Testis (tissue), 3 donors: ENCODE results near the gene GPR26. TPM values are rescaled to one million over a fixed set of nuclear protein-coding genes. Genes with fewer than 3 reads are reported as not detected.

Source experiments
- DNase-seq: peaks from one replicate; pipeline ENCODE4 v3.0.0-alpha.2; 2019
- H3K27ac ChIP-seq, 2 donors: fragments of 200-600 bp; sonication (generic); one replicate each; pipeline ENCODE4 v1.5.1; 2019
- H3K27me3 ChIP-seq: fragments of 200-600 bp; sonication (generic); one replicate; pipeline ENCODE4 v1.5.1; 2019
- H3K36me3 ChIP-seq: fragments of 200-600 bp; sonication (generic); one replicate; pipeline ENCODE4 v1.5.1; 2017; ENCODE audit warnings: low read depth; ENCODE audit errors: missing control alignments
- H3K4me1 ChIP-seq: fragments of 200-600 bp; sonication (generic); one replicate; pipeline ENCODE4 v1.5.1; 2019
- H3K4me3 ChIP-seq, 2 donors: fragments of 200-600 bp; sonication (generic); one replicate each; pipeline ENCODE4 v1.5.1; 2017 to 2019
- H3K9me3 ChIP-seq: fragments of 200-600 bp; sonication (generic); one replicate; pipeline ENCODE4 v1.5.1; 2017
- POLR2A ChIP-seq: fragments of 450-650 bp; IDR thresholded peaks from one replicate; pipeline ENCODE4 v1.6.1; 2017; ENCODE audit warnings: antibody characterized with exemption, mild to moderate bottlenecking, moderate library complexity
- WGBS, 2 donors: methylation state at CpG; one replicate each; pipeline ENCODE4 v1.1.5; 2018; 5-methylcytosine and 5-hydroxymethylcytosine counted together
- intact Hi-C: fragments of 100-400 bp; cut with DNase I; formaldehyde crosslinking; loops from one replicate; pipeline ENCODE4 v1.15.1; 2023; ENCODE audit warnings: low total_unique reads
- polyA plus RNA-seq: library from polyadenylated mRNA; stranded (reverse); fragments of 350-450 nt; fragmentation: Illumina TruSeq; extraction: RNeasy Lipid Tissue Mini Kit (QIAGEN cat#74804); gene quantifications from one replicate; pipeline ENCODE4 v1.2.3, GENCODE V29; 2014; ENCODE audit warnings: low read depth, low replicate concordance; ENCODE audit not compliant: insufficient read depth
- total RNA-seq, 2 donors: library from RNA; depleted of rRNA; stranded (reverse); fragments of >200 nt; gene quantifications; one replicate each; pipeline ENCODE4 v1.2.3, GENCODE V29; 2016
- TF ChIP-seq, protein P1 (sequence below), 3 experiments: fragments of 450-650 bp in 2 of 3; fragments of 200-600 bp in 1 of 3; sonication (generic) in 1 of 3; IDR thresholded peaks; one replicate each; pipeline ENCODE4 v1.5.1; 2016 to 2019; ENCODE audit warnings: antibody characterized with exemption in 3 of 3, mild to moderate bottlenecking in 2 of 3, moderate library complexity in 1 of 3

The GPR26 gene
- total and polyA plus RNA-seq, 3 donors from 2014 or later = 0.15 to 0.37 (median 0.31) TPM

DNA sequence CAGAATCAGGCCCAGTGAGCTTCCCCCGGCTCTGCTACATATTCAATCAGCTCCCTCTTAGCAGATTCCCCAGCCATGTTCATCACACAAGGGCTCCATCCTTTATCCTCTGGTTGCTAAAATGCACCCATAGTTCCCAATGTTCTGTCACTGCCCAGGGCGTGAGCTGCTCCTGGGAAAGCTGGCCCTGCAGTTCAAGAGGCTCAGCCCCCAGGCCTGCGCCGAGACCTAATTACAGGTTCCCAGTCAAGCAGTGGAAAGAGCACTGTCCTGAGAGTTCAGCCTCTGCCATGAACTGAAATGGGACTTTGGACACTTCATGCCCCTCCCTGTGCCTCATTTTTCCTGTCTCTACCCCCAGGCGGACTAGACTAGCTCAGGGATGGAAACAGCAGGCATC, 75.6 kb downstream of the GPR26 start:
- Histone ChIP-seq H3K27ac (no peak overlapping the region), H3K4me3 (no peak overlapping the region), H3K4me1 (peaks cover 5% of the 10 kb centered on the region), H3K9me3 (no peaks in the 10 kb centered on the region), H3K36me3 (no peaks in the 10 kb centered on the region), H3K27me3 (no peaks in the 10 kb centered on the region)
- WGBS, 2 donors = 88 to 91% methylated on average over 5 of the region's 5 CpGs
- DNase-seq = no peak
- TF ChIP-seq, protein P1, sequence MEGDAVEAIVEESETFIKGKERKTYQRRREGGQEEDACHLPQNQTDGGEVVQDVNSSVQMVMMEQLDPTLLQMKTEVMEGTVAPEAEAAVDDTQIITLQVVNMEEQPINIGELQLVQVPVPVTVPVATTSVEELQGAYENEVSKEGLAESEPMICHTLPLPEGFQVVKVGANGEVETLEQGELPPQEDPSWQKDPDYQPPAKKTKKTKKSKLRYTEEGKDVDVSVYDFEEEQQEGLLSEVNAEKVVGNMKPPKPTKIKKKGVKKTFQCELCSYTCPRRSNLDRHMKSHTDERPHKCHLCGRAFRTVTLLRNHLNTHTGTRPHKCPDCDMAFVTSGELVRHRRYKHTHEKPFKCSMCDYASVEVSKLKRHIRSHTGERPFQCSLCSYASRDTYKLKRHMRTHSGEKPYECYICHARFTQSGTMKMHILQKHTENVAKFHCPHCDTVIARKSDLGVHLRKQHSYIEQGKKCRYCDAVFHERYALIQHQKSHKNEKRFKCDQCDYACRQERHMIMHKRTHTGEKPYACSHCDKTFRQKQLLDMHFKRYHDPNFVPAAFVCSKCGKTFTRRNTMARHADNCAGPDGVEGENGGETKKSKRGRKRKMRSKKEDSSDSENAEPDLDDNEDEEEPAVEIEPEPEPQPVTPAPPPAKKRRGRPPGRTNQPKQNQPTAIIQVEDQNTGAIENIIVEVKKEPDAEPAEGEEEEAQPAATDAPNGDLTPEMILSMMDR (IDR thresholded peaks at IDR 0.05) = no peak
- no peak for TF ChIP-seq POLR2A
- intact Hi-C loops = no loop called here

- Histone ChIP-seq H3K27me3 (no peaks in the 10 kb centered on the region), H3K9me3 (no peaks in the 10 kb centered on the region), H3K36me3 (no peaks in the 10 kb centered on the region), H3K4me3 (no peak overlapping the region), H3K4me1 (peaks cover 5% of the 10 kb centered on the region), H3K27ac (no peak overlapping the region)
- TF ChIP-seq POLR2A = no peak
- TF ChIP-seq, protein P1 (IDR thresholded peaks at IDR 0.05) = no peak
- WGBS, 2 donors = 64 to 76% methylated on average over 6 to 10 of the region's 10 CpGs
- intact Hi-C loops = no loop called here
- no peak for DNase-seq
Observed at GRCh38 chr10:123742751-123743440, 76.7 kb downstream of the GPR26 start.

- Histone ChIP-seq H3K4me1 (peaks cover 5% of the 10 kb centered on the region), H3K9me3 (no peaks in the 10 kb centered on the region), H3K27ac (no peak overlapping the region), H3K36me3 (no peaks in the 10 kb centered on the region), H3K27me3 (no peaks in the 10 kb centered on the region), H3K4me3 (no peak overlapping the region)
- no peak for TF ChIP-seq POLR2A
- TF ChIP-seq, protein P1 (IDR thresholded peaks at IDR 0.05) = no peak
- intact Hi-C loops = no loop called here
- WGBS, 2 donors = 51 to 60% methylated on average over 10 to 13 of the region's 13 CpGs
- peak; percentile 23 for DNase-seq
Observed at GRCh38 chr10:123743441-123744223, 77.5 kb downstream of the GPR26 start.

GRCh38 chr10:123744224-123744536, 78.0 kb downstream of the GPR26 start:
- no peak for DNase-seq
- 72 to 79% methylated on average over 4 to 6 of the region's 6 CpGs for WGBS, 2 donors
- Histone ChIP-seq H3K9me3 (no peaks in the 10 kb centered on the region), H3K4me3 (no peak overlapping the region), H3K36me3 (no peaks in the 10 kb centered on the region), H3K27ac (no peak overlapping the region), H3K4me1 (peaks cover 5% of the 10 kb centered on the region), H3K27me3 (no peaks in the 10 kb centered on the region)
- intact Hi-C loops = no loop called here
- TF ChIP-seq POLR2A = no peak
- TF ChIP-seq, protein P1 (IDR thresholded peaks at IDR 0.05) = no peak

Other genes starting within 250 kb of the GPR26 start
- 10 to 100 TPM; 16.0 to 17.5 TPM for gene CPXM2, start 225.5 kb downstream of the GPR26 start, total RNA-seq
- gene CPXM2, start 225.5 kb downstream of the GPR26 start, polyA plus RNA-seq = 40.0 TPM